GM12892 (cell line): ENCODE data around the gene ASAH2B. TPM values are rescaled to one million over a fixed set of nuclear protein-coding genes. Genes with fewer than 3 reads are reported as not detected.
"Not testable (repeated sequence)": the region's sequence is repeated elsewhere in the genome, so short reads cannot be mapped to it uniquely, and the experiment has no call there.

Experiments used
- DNase-seq: peaks from one replicate; pipeline ENCODE4 v3.0.0; 2011; ENCODE audit not compliant: insufficient read length
- FAIRE-seq: peaks from 2 replicates; lab custom pipeline; 2011; peaks lifted over from hg19 to GRCh38; lab: Jason Lieb, UNC
- POLR2A ChIP-seq: IDR thresholded peaks from 2 replicates; pipeline ENCODE4 v1.6.1; 2011; ENCODE audit warnings: low read depth, low read length, control low read depth
- POLR2AphosphoS5 ChIP-seq: IDR thresholded peaks from 2 replicates; pipeline ENCODE4 v1.6.1; 2011; ENCODE audit warnings: low read depth, low read length, control low read depth
- TAF1 ChIP-seq: IDR thresholded peaks from 2 replicates; pipeline ENCODE4 v1.6.1; 2011; ENCODE audit warnings: low read depth, mild to moderate bottlenecking, control low read depth, low read length, borderline replicate concordance
- polyA plus RNA-seq: library from polyadenylated mRNA; unstranded; fragments of >200 nt; gene quantifications from one replicate; pipeline ENCODE4 v1.2.1, GENCODE V29; 2012; ENCODE audit warnings: missing spikeins, inconsistent platforms; ENCODE audit not compliant: missing spikeins

The ASAH2B gene
- polyA plus RNA-seq, result 4.2 TPM

GRCh38 chr10:50739618-50740292 lies at the start of gene ASAH2B:
Gene ASAH2B (plus strand): TSS chr10:50739936. CDS start chr10:50745131, 5,195 bp downstream.
- peak; percentile 41 for DNase-seq
- TF ChIP-seq POLR2A, result peak; percentile 82; the same call in 1 of the 2 replicates
- no peak for TF ChIP-seq POLR2AphosphoS5
- peak; percentile 40; the same call in 1 of the 2 replicates for TF ChIP-seq TAF1
- peak; percentile 86 for FAIRE-seq

DNA sequence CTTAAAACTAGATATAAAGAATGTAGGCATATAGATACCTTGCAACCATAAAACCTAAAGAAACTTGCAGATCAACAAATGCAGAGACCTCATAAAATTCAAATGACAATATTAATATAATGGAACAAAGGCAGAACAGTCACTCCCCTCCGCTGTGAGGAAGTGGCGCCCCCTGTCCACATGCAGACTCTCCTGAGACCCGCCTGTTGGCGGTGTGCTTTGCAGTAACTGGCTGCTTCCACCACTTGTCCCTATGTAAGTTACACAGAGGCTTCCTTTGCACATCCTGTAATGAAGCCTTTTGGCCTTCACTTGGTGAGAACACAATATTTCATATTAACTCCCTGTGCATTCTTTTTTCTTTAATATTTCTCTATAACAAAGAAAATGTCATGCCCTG lies 41.9 kb upstream of the ASAH2B start:
- FAIRE-seq, DNase-seq: not testable (repeated sequence)

- DNase-seq, FAIRE-seq: not testable (repeated sequence)
Measured at GRCh38 chr10:50701947-50702346, 37.8 kb upstream of the ASAH2B start.

DNA sequence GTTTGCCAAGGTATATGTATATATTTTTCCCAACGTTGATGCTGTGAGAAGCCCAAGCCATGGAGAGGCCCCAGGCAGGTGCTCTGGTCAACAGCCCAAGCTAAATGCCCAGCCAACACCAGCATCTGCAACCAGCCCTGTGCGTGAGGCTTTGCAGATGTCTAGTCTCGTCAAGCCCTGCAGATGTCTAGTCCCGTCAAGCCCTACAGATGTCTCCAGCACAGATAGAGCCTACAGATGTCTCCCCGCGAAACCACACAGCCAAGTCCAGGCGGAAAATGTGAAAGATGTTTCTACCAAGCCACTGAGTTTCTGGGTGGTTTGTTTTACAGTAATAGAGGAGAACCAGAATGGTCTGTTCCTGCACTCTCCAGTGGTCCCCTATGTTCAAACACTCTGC lies 36.7 kb upstream of the ASAH2B start:
- not testable (repeated sequence) for DNase-seq, FAIRE-seq

GRCh38 chr10:50704436-50705079 lies 35.2 kb upstream of the ASAH2B start:
- not testable (repeated sequence) for DNase-seq, FAIRE-seq

- not testable (repeated sequence) for DNase-seq, FAIRE-seq
Measured at GRCh38 chr10:50706006-50706405, 33.7 kb upstream of the ASAH2B start.

DNA sequence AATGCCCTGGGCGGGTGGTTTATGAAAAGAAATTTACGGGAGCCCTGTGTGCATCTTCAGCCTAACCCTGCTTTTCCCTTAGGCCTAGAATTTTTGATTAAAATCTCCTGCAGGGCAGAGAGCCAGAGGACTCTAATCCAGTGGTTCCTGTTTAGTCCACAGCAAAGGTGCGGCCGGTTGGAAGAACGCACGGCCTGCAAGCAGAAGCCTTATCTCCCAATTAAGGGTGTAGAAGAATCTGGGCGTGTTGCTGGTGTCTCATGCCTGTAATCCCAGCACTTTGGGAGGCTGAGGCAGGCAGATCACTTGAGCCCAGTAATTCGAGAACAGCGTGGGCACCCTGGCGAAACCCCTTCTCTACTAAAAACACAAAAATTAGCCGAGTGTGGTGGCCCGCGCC lies 29.5 kb upstream of the ASAH2B start:
- not testable (repeated sequence) for DNase-seq, FAIRE-seq

DNA sequence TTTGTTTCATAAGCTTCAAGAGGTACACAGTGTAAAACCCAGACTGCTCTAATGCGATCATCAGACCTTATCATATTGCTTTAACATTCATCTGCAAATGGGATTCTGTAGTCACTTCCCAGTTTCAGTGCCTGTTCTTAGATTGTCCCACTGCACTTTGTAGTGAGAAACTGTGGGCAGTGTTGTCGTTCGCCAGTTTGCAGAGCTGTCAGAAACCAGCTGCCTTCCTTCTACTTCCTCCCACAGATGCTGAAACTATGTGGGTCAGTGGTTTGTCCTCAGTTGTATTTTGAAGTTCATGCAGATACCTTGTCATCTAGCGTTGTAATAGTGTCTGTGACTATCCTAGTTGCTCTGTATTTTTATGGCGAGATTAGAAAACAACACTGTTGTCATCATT lies 15.9 kb upstream of the ASAH2B start:
- not testable (repeated sequence) for DNase-seq
- peak; percentile 84 for FAIRE-seq

DNA sequence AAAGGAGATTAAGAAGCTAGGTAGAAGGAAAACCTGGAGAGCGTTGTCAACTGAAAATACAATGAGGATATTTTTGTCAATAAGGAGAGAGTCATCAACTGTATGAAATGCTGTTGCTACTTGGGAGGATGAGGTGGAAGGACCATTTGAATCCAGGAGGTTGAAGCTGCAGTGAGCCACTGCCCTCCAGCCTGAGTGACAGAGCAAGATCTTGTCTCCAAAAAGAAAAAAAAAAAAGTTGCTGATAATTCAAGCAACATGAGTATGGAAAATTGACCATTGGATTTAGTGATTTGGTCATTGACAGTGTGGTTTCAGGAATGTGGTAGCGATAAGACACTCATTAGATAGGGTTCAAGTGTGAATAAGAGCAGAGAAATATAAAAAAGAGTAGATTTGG lies 11.6 kb upstream of the ASAH2B start:
- DNase-seq, result not testable (repeated sequence)
- FAIRE-seq, result peak; percentile 70

- not testable (repeated sequence) for DNase-seq, FAIRE-seq
Measured at GRCh38 chr10:50738987-50739617, 634 bp upstream of the ASAH2B start.

- TF ChIP-seq POLR2AphosphoS5 (no peak), POLR2A (no peak), TAF1 (no peak)
- no peak for FAIRE-seq
- no peak for DNase-seq
Measured at GRCh38 chr10:50740293-50740648, 535 bp downstream of the ASAH2B start.

DNA sequence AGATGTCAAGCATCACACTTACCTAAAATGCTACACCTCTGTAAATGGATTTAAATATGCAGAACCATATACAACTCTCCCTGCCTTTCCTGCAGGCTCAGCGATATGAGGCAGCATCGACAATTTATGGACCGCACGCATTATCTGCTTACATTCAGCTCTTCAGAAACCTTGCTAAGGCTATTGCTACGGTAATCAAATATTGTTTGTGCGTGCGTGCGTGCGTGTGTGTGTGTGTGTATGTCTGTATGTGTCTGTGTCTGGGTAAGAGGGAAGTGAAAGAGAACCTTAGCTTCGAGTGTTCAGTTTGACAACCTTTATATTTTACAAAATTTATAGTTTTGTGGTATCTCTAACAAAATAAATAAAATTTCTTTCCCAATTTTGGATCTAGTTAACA lies 3.1 kb downstream of the ASAH2B start:
- not testable (repeated sequence) for FAIRE-seq, DNase-seq

GRCh38 chr10:50766774-50767513 lies 27.2 kb downstream of the ASAH2B start:
- not testable (repeated sequence) for FAIRE-seq, DNase-seq

DNA sequence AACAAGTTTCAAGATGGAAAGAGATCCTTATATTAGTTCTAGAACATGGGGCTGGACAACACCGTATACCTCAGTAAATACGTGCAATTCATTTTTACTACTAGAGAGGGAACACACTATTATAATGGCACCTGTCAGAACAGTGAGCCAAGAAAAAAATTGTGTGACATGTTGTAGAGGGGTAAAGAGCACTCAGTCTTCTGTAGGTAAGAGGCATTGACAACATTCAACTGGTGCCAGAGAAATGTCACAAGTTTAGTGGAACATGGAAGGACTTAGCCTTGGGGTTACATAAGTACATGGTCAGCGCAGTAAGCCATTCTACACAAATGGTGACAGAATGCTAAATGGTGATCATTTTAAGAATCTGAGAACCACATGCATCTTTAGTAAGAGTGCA lies 32.3 kb downstream of the ASAH2B start:
- FAIRE-seq, DNase-seq: not testable (repeated sequence)

- FAIRE-seq, DNase-seq: not testable (repeated sequence)
Measured at GRCh38 chr10:50774868-50775267, 35.1 kb downstream of the ASAH2B start.

GRCh38 chr10:50780036-50780435 lies 40.3 kb downstream of the ASAH2B start:
- FAIRE-seq, DNase-seq: not testable (repeated sequence)

- DNase-seq, FAIRE-seq: not testable (repeated sequence)
Measured at GRCh38 chr10:50782017-50782416, 42.3 kb downstream of the ASAH2B start.

GRCh38 chr10:50787962-50788361 lies 48.2 kb downstream of the ASAH2B start:
- not testable (repeated sequence) for FAIRE-seq

More at GRCh38 chr10:50787962-50788361, 48.2 kb downstream of the ASAH2B start:
- DNase-seq, result not testable (repeated sequence)
